GM18507 (cell line): ENCODE measurements around the gene STXBP6.
"Not testable (repeated sequence)": the region's sequence is repeated elsewhere in the genome, so short reads cannot be mapped to it uniquely, and the experiment has no call there.

Experiments
- DNase-seq: peaks from one replicate; pipeline ENCODE4 v3.0.0; 2011; ENCODE audit warnings: low read depth; ENCODE audit not compliant: insufficient read length; ENCODE audit errors: extremely low spot score
- FAIRE-seq: peaks from 2 replicates; lab custom pipeline; 2011; peaks lifted over from hg19 to GRCh38; lab: Jason Lieb, UNC

Gene STXBP6

DNA sequence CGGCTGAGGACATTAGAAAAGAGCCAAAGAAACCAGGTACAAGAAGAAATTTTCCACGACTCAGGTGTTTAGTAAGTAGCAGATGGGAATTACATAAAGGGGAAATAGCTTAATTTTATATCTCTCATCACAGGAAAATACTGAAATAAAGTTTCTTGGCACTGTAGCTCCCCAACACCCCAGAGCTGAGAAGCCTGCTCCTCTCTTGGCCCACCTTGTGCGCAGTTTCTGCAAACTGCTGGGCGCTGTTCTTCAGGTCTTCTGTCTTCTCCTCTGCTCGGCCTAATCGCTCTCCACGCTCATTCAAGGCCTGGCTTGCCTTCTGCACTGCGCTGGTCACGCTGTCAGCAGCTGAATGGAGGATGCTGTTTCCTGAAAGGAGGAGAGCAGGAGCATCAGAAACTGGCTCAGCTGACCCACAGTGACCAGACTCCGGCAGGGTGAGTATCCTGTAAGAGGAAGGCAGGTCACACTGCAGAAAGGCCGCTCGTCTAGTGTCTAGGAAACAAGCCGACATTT lies 231.1 kb downstream of the STXBP6 start:
- DNase-seq (no peak), FAIRE-seq (no peak)

- DNase-seq (no peak), FAIRE-seq (no peak)
Observed at GRCh38 chr14:24818058-24818822, 231.7 kb downstream of the STXBP6 start.

- DNase-seq (no peak), FAIRE-seq (no peak)
Observed at GRCh38 chr14:24817212-24818057, 232.5 kb downstream of the STXBP6 start.

DNA sequence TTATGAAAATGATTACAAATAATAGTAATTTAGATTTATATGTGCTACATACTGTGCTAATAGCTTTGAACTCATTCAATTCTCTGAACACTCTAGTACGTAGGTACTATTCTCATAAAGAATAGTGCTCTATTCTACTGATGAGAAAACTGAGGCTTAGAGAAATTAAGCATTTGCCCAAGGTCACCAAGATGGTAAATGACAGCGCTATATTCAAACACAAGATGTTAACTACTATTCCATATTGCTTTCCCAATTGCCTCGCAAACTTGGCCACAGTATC lies 233.1 kb downstream of the STXBP6 start:
- no peak for FAIRE-seq
- no peak for DNase-seq

DNA sequence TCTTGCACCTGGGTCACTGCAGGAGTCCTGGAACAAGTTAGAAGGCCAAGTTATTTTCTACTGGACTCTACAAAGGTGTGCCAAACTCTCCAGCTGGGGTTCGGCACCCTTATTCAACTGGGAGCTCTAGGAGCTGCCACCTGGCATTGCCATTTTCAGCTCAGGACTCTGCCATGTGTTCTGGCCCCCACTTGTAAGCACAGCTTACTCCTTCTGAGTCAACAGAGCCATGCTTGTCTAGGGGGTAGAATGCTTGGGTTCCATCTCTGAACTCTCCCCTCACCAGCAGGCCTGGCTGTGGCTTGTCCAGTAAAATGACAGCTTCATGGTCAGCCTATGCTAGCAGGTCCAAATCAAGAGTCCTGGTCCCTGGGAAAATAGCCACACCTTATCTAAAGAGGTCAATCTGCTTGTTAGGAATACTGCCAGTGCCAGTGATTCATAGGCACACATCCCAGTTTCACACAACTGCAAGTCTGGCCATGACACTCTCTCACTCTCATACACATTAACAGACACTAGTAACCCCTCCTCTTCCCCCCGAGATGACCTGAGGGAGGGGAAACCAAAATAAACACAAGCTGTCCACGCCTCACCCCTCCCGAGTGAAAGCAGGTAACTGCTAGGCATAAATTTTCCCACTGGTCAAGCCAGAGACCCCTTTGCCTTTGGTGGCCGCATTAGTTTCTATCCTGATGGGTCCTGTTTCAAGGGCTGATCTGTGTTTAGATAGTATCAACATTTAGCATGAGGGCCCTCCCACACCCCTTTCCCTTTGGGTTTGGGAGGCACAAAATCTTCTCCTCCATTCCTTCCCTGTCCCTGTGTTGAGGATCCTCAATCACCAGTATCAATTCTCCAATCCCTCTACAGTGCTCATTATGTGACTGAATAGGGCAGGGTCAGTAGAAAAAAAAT lies 233.7 kb downstream of the STXBP6 start:
- no peak for DNase-seq
- FAIRE-seq: no peak

DNA sequence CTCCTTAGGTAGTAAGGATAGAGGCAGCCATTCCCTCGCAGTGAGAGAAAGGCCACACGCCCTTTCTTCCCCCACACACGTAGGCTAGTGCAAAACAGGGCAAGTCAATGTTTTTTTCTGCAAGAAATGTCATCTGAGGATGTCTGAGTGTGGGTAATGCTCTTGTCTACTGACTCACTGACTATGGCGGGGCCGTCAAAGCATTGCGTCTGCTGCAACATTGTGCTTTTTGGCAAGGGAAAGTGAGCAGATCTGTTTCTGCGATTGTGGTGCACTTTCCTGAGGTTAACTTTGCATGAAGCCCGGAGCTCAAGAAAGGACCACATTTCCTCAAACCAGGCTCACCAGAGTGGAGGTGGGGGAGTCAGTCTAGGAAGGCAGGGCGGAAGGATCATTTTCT lies 234.4 kb downstream of the STXBP6 start:
- DNase-seq: no peak
- FAIRE-seq: no peak

GRCh38 chr14:24814944-24815343 lies 235.0 kb downstream of the STXBP6 start:
- DNase-seq (no peak), FAIRE-seq (no peak)

GRCh38 chr14:24814346-24814745 lies 235.6 kb downstream of the STXBP6 start:
- FAIRE-seq (no peak), DNase-seq (no peak)

DNA sequence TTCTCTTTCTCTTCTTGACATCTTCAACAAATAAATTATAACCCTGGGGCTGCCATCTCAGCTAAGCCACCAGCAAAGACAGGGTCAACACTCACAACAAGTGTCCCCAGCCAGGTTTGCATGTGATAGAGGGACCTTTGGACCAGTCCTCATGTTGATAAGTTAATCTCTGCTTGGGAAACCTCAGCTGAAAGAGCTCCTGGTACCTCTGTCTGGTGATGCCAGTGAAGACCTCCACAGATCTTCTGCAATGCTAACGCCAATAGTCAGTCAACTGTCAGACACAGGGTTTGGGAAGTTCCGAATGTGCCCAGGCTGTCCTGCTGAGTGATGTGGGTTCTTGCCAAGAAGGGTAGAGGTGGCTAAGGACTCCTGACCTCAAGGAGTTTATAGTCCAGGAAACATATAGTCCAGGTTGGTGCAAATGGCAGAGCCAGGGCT lies 236.1 kb downstream of the STXBP6 start:
- DNase-seq (no peak), FAIRE-seq (no peak)

- no peak for DNase-seq
- no peak for FAIRE-seq
Observed at GRCh38 chr14:24813089-24813815, 236.7 kb downstream of the STXBP6 start.

DNA sequence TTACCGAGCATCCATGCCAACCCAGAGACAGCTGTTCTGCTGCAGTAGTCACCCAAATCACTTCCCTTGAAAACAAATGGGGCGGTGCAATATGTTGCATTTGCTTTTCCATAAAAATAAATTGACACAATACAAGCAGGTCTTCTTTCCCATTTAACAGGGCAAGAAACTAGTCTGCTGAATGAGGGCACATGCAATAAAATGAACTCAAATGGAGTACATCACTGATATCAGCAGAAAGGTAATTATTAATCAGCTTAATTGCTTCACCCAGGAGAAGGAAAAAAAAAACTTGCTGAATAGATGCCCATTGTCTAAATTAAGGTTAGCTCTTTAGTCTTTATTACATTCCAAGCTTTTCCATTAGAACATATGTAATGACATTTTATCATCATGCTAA lies 240.8 kb downstream of the STXBP6 start:
- FAIRE-seq (no peak), DNase-seq (no peak)

DNA sequence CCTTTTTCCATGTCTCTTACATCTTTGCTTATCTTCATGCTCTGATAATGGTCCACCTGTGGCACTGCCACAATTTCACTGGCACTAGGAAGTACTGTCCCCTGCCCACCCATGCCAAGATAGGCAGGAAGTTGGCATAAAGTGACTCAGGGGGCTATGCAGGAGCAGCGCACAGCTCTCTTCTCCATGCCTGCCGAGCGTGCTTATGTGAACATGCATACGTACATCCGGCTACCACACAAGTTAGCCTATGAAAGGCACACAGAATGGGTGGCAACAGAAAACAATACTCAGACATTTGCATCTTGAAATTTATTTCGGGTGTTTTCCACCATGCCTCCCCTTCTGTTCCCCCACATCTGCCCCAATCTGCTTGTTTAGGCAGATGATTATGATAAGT lies 241.5 kb downstream of the STXBP6 start:
- no peak for FAIRE-seq
- no peak for DNase-seq

DNA sequence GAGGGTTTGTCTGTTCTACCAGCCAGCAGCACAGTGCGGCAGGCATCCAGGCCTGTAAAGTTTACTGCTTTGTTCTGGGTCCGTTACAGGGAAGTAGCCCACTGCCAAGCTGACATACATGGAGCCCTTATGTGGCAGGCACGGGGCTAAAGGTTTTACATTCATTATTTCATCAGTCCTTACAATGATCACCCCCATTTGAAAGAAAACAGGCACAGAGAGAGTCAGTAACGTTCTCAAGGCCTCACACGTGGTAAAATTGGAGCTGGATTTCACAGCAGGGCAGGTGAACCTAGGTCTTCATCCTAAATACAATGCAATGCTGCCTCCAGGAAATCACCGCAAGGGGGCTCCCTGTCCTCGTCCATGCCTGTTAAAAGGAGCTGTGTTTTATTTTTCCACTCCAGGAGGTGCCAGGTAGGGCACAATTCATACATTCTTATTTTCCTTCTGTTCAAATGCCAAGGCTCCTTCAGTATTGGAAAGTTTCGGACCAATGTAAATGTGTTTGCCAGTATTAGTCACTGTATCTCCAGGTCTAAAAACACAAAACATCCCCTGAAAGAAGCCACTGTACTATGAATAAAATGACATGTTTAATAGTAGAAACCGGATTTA lies 243.8 kb downstream of the STXBP6 start:
- FAIRE-seq: peak; percentile 75
- DNase-seq: peak; percentile 32

GRCh38 chr14:24804552-24805212 lies 245.3 kb downstream of the STXBP6 start:
- DNase-seq (no peak), FAIRE-seq (no peak)

- FAIRE-seq: no peak
Observed at GRCh38 chr14:24803933-24804494, 245.9 kb downstream of the STXBP6 start.

DNA sequence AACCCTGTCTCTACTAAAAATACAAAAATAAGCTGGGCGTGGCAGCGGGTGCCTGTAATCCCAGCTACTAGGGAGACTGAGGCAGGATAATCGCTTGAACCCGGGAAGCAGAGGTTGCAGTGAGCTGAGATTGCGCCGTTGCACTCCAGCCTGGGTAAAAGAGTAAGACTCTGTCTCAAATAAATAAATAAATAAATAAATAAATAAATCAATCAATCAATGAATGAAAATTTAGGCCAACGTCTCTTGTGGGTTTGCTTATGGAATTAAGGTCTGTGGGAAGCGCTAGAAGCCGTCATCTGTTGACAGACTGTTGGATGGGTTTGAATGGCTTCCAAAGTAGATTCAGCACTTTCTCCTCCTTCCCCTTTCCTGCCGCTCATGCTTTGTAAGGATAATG lies 246.5 kb downstream of the STXBP6 start:
- not testable (repeated sequence) for FAIRE-seq, DNase-seq

More at GRCh38 chr14:24803933-24804494, 245.9 kb downstream of the STXBP6 start:
- no peak for DNase-seq

DNA sequence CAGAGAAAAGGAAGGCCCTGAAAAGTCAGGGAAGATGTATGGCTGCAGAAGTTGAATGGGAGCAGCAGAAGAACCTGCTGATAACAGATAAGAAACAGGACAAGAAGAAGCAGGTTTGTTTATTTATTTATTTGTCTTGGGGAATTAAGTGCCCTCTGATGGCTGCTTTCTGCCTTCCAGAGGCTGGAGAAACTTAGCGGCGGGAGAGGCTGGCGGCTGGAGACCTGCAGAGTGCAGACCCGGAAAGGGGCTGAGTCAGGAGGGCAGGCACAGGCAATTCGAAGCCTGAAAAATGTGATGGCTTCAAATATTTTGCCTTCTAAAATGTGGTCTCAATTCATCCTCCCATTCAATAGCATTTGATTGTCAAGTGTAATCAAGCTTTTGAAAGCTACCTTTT lies 247.7 kb downstream of the STXBP6 start:
- no peak for FAIRE-seq

DNA sequence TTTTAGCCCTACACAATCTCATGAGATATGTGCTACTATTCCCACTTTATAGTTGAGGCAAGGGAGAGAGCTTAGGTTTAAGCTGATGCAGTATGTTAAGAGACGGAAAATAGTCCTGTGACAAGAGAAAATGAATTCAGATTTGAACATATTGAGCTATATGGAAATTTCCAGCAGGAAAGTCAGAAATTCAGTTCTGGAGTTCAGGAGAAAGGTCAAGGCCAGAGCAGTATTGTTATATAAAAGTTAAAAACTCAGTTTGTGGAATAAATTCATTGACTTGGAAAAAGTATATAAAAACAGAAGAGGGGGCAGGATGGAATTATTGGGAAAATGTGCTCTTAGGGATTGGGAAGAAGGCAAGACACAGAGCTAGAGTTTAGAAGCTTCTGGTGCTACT lies 248.9 kb downstream of the STXBP6 start:
- no peak for DNase-seq
- FAIRE-seq: no peak

More for the DNA sequence above, 247.7 kb downstream of the STXBP6 start:
- no peak for DNase-seq
